Measurements from ENCODE around the gene CBX4. TPM values are rescaled to one million over a fixed set of nuclear protein-coding genes. Genes with fewer than 3 reads are reported as not detected.

Gene CBX4
- total RNA-seq, 1 donor from 2014 or later, result 2.7 TPM

DNA sequence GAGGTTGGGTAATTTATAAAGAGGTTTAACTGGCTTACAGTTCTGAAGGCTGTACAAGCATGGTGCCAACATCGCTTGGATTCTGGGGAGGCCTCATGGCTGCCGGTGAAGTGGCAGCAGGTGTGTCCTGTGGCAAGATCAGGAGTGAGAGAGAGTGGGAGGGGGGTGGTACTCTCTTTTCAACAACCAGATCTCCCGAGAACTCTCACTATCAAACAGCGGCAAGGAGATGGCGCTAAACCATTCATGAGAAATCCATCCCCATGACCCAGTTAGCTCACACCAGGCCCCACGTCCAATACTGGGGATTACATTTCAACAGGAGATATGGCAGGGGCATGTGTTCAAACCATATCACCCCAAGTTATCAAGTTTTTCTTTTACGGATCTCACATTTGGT, 44.0 kb upstream of the CBX4 start:
- Histone ChIP-seq H3K4me1 (no peaks in the 10 kb centered on the region), H3K27ac (no peak overlapping the region), H3K4me3 (no peak overlapping the region), H2AFZ (replicated peaks) (no peak overlapping the region), H3K9ac (no peak overlapping the region), H3K4me2 (no peak overlapping the region), H4K20me1 (ENCODE audit: low read depth) (no peaks in the 10 kb centered on the region), H3F3A (ENCODE audit: low read depth) (no peaks in the 10 kb centered on the region), H3K36me3 (no peaks in the 10 kb centered on the region), H3K27me3 (peaks cover 18% of the 10 kb centered on the region), H3K9me3 (ENCODE audit: low read depth) (no peaks in the 10 kb centered on the region), H3K79me2 (ENCODE audit: low read depth) (no peaks in the 10 kb centered on the region)
- Mint-ChIP-seq H3K4me3 (no peak overlapping the region), H3K4me1 (no peaks in the 10 kb centered on the region), H3K9me3 (no peaks in the 10 kb centered on the region), H3K36me3 (no peaks in the 10 kb centered on the region), H3K27me3 (ENCODE audit: insufficient read depth, low read depth) (peaks cover 10% of the 10 kb centered on the region), H3K27ac (peak overlapping the region; percentile 2)
- TF ChIP-seq EZH2phosphoT487 (IDR thresholded peaks at IDR 0.05), result no peak
- TF ChIP-seq, protein P1, sequence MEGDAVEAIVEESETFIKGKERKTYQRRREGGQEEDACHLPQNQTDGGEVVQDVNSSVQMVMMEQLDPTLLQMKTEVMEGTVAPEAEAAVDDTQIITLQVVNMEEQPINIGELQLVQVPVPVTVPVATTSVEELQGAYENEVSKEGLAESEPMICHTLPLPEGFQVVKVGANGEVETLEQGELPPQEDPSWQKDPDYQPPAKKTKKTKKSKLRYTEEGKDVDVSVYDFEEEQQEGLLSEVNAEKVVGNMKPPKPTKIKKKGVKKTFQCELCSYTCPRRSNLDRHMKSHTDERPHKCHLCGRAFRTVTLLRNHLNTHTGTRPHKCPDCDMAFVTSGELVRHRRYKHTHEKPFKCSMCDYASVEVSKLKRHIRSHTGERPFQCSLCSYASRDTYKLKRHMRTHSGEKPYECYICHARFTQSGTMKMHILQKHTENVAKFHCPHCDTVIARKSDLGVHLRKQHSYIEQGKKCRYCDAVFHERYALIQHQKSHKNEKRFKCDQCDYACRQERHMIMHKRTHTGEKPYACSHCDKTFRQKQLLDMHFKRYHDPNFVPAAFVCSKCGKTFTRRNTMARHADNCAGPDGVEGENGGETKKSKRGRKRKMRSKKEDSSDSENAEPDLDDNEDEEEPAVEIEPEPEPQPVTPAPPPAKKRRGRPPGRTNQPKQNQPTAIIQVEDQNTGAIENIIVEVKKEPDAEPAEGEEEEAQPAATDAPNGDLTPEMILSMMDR (IDR thresholded peaks at IDR 0.05), result no peak
- DNase-seq (ENCODE audit: low spot score), result no peak

DNA sequence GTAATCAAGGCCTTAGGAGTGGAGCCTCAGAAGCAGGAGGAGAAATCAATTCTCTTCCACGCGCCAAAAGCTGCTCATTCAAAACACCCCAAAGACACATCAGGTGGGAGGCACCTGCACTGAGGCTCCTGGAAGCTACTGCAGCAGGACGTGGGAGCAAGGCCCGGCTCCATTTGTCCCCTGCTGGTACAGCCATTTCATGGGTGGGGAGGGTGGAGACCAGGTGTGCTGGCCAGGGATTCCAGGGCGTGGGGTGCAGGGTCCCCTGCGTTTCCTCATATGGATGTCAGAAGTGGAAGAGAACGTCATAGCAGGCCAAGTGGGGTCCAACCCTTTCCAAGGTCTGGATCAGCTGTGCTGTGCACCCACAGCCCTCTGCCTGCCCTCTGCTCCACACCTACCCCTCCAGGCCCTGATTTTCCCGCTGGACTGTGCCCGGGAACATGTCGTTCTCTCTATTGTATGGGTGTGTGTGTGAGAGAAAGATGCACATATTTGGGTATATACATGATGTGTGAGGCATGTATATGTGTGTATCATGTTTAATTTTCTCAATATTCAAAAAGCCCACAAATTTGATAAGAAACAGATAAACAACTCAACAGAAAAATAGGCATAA, 39.2 kb upstream of the CBX4 start:
- H3K36me3 Mint-ChIP-seq, result peaks cover 4% of the 10 kb centered on the region
- H3K4me1 Mint-ChIP-seq, result peaks cover 7% of the 10 kb centered on the region

DNA sequence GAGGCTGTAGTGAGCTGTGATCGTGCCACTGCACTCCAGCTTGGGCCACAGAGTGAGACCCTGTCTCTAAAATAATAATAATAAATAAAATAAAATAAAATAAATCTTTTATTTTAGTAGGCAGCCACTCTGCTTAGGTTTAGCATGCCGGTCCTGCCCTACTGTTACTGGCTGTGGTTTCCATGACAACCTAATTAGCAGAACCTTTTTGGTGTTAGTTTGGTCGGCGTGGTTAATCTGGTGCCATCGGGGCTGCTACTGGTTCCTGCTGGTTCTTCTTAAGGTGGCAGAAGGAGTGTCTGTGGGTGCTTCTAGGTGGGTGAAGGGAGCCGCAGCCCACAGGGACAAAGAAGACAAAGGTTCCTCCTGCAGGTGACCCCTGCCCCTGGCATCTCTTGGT, 37.8 kb upstream of the CBX4 start:
- Histone ChIP-seq H3K36me3 (no peaks in the 10 kb centered on the region), H3K27ac (no peak overlapping the region), H3K4me1 (peaks cover 6% of the 10 kb centered on the region), H3K9ac (no peak overlapping the region), H3F3A (ENCODE audit: low read depth) (peaks cover 5% of the 10 kb centered on the region), H3K4me3 (no peak overlapping the region), H4K20me1 (ENCODE audit: low read depth) (no peaks in the 10 kb centered on the region), H3K4me2 (no peak overlapping the region), H3K79me2 (ENCODE audit: low read depth) (no peaks in the 10 kb centered on the region), H3K9me3 (ENCODE audit: low read depth) (no peaks in the 10 kb centered on the region), H3K27me3 (peaks cover 6% of the 10 kb centered on the region), H2AFZ (replicated peaks) (no peak overlapping the region)
- Mint-ChIP-seq H3K4me3 (no peak overlapping the region), H3K4me1 (peaks cover 7% of the 10 kb centered on the region), H3K27me3 (ENCODE audit: insufficient read depth, low read depth) (peaks cover 9% of the 10 kb centered on the region), H3K9me3 (peaks cover 4% of the 10 kb centered on the region), H3K27ac (no peak overlapping the region), H3K36me3 (peaks cover 4% of the 10 kb centered on the region)
- TF ChIP-seq, protein P1 (IDR thresholded peaks at IDR 0.05), result no peak
- TF ChIP-seq EZH2phosphoT487 (IDR thresholded peaks at IDR 0.05) (no peak), EZH2 (IDR thresholded peaks at IDR 0.05) (no peak)
- DNase-seq (ENCODE audit: low spot score), result peak; percentile 38

More for the DNA sequence above, 39.2 kb upstream of the CBX4 start:
- H3K4me3 ChIP-seq, result no peak overlapping the region
- H3K9ac ChIP-seq, result no peak overlapping the region
- peaks cover 13% of the 10 kb centered on the region for H3K27me3 Mint-ChIP-seq (ENCODE audit: insufficient read depth, low read depth)
- H3K9me3 Mint-ChIP-seq, result peaks cover 4% of the 10 kb centered on the region
- H3K27ac ChIP-seq, result no peak overlapping the region
- H4K20me1 ChIP-seq (ENCODE audit: low read depth), result no peaks in the 10 kb centered on the region
- H2AFZ ChIP-seq (replicated peaks), result no peak overlapping the region
- peaks cover 5% of the 10 kb centered on the region for H3K4me1 ChIP-seq
- peaks cover 11% of the 10 kb centered on the region for H3K27me3 ChIP-seq
- H3K9me3 ChIP-seq (ENCODE audit: low read depth), result no peaks in the 10 kb centered on the region
- H3K4me3 Mint-ChIP-seq, result no peak overlapping the region
- no peak overlapping the region for H3K27ac Mint-ChIP-seq
- no peaks in the 10 kb centered on the region for H3K79me2 ChIP-seq (ENCODE audit: low read depth)
- H3K36me3 ChIP-seq, result no peaks in the 10 kb centered on the region
- peaks cover 5% of the 10 kb centered on the region for H3F3A ChIP-seq (ENCODE audit: low read depth)
- H3K4me2 ChIP-seq, result no peak overlapping the region
- DNase-seq (ENCODE audit: low spot score), result no peak
- TF ChIP-seq, protein P1 (IDR thresholded peaks at IDR 0.05), result no peak
- no peak for TF ChIP-seq EZH2phosphoT487 (IDR thresholded peaks at IDR 0.05)
- TF ChIP-seq EZH2 (IDR thresholded peaks at IDR 0.05), result no peak
